GM18505 (cell line): Measurements from ENCODE around the gene WBP11.

Experiments
- ATAC-seq: cut with Tn5 transposase; IDR thresholded peaks from one replicate; pipeline ENCODE4 v1.9.1; 2021; ENCODE audit not compliant: unreplicated experiment
- POLR2A ChIP-seq: IDR thresholded peaks from 4 replicates; pipeline ENCODE4 v1.6.1; 2011; ENCODE audit warnings: borderline replicate concordance; ENCODE audit not compliant: insufficient read depth, insufficient read length; ENCODE audit errors: extremely low read depth

WBP11 gene

GRCh38 chr12:14803011-14803829 lies at the start of gene WBP11, which contains the start of gene C12orf60:
WBP11 (minus strand) TSS chr12:14803478; CDS start chr12:14801383, 2,095 bp downstream.
C12orf60 (plus strand) TSS chr12:14803670; CDS start chr12:14822936, 19,266 bp downstream.
- TF ChIP-seq POLR2A, result peak; percentile 84
- peak; percentile 99 for ATAC-seq

DNA sequence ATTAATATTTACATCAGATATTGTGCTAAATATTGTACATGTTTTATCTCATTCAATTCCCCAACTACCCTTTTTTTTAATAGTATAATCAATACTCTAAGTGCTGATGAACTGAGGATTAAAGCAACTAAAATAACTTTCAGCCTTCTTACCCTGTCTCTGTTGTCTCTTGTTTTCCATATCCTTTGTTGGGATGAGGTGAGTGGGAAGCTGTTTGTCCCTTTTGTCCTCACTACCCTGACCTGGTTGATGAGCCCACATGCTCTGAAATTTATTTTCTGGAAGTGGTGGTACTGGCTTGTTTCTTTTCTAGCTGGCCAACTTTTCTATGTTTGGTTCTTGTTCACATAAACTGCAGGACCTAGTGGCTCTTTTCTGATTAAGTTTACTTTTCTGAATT lies 49.6 kb upstream of the WBP11 start:
- ATAC-seq, result no peak
- TF ChIP-seq POLR2A, result no peak

- ATAC-seq, result peak; percentile 58
- TF ChIP-seq POLR2A, result no peak
Observed at GRCh38 chr12:14850929-14851663, 47.8 kb upstream of the WBP11 start.

DNA sequence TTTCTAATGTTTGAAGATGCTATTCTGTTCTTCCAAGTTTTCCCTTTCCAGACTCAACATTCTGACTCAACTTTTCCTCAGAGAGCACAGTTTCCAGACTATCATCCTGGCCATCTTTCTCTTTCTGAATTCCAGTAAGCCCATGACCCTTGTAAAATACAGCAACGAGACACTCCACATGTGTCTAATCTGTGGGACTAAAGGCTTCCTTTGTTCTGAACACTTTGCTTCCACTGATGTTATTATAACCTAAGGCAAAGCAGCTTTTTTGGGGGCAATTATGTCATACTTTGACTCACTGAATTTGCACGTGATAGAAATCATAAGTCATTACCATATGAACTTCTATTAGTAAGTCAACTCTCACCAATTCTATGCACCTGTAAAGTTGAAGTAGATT lies 46.4 kb upstream of the WBP11 start:
- TF ChIP-seq POLR2A, result no peak
- no peak for ATAC-seq

GRCh38 chr12:14846876-14847580 lies 43.8 kb upstream of the WBP11 start:
- ATAC-seq, result no peak
- no peak for TF ChIP-seq POLR2A

- TF ChIP-seq POLR2A, result no peak
- ATAC-seq, result no peak
Observed at GRCh38 chr12:14846042-14846587, 42.8 kb upstream of the WBP11 start.

GRCh38 chr12:14845350-14845750 lies 42.1 kb upstream of the WBP11 start:
- peak; percentile 50 for ATAC-seq
- no peak for TF ChIP-seq POLR2A

DNA sequence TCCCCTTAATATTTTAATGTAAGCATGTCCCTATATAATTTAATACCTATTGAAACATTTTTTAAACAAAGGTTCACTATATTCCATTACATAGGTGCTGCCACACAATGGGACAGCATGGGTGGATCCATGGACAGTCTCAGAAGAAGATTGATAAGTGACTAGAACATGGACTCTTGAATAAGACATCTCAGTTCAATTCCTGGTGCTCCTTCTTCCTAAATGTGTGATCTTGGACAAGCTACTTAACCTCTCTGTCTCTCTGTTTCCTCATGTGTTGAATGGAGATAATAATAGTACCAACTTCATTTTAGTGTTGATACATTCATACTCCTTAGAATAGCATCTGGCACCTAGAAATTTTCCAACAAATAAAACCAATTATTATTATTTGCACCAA lies 41.1 kb upstream of the WBP11 start:
- ATAC-seq, result no peak
- no peak for TF ChIP-seq POLR2A

DNA sequence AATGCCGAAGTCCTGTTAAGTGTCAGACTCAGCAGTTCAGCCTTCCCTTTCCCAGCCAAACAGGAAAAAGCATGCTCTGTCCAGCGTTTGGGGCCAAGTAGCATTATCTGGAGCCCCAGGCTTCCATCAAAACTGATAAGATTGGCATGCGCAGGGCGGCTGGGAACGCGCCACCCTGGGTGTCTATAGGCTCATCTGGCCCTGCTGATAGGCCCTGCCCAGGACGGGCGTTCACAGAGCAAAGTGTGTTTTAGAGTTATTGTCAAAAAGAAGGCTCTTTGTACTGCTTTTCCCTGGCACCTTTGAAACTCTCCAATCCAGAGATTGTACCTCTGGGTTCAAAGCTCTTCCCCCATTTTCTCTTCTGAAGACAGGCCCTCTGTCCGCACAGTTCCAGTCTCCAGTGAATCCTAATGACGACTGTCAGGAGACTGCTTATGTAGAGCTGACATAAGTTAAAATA lies 40.2 kb upstream of the WBP11 start, which contains the start of gene ART4:
Gene ART4 (minus strand): TSS at position 102 of the 463 bp plus-strand sequence. CDS start 413 bp downstream, outside the sequence.
- ATAC-seq, result no peak
- no peak for TF ChIP-seq POLR2A

DNA sequence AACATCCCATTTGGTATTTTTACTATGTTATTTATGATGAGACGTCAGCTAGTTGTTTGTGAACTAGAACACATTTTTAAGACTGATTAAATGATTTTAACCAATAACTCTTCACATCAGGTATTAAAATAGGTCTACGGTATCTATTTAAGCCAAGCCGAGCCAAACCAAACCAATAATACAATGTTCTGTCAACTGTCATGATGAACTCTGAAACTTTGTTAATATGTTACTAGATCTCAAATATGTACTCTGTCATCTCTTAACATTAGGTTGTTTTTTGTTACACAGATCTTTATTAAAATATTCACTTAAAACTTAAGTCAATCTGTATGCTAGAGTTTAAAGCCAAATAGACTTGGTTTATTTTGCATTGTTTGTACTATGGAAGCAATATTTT lies 39.0 kb upstream of the WBP11 start:
- ATAC-seq, result no peak
- no peak for TF ChIP-seq POLR2A

GRCh38 chr12:14841761-14842160 lies 38.5 kb upstream of the WBP11 start:
- no peak for TF ChIP-seq POLR2A
- ATAC-seq, result no peak

DNA sequence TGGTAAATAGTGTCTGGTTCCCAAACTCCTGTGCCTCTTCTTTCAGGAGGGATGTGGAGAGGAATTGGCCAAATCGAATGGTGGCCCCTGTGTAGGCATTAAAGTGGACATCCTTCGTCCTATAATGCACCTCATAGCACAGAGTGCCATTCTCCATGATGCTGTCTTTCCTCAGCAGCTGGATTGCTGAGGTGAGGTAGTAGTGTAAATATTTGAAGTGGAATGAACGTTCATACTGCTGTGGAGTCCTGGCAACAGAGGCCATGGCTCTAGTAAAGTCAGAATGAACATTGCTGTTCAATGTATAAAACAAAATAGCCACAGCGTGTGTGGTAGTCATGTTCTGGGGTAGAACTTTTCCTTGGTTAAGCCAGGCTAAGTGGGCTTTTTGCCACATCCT lies 37.3 kb upstream of the WBP11 start:
- ATAC-seq, result no peak
- TF ChIP-seq POLR2A, result no peak

- TF ChIP-seq POLR2A, result no peak
- ATAC-seq, result no peak
Observed at GRCh38 chr12:14839262-14839661, 36.0 kb upstream of the WBP11 start.
